Measurements from ENCODE around the gene PYDC1.

DNA sequence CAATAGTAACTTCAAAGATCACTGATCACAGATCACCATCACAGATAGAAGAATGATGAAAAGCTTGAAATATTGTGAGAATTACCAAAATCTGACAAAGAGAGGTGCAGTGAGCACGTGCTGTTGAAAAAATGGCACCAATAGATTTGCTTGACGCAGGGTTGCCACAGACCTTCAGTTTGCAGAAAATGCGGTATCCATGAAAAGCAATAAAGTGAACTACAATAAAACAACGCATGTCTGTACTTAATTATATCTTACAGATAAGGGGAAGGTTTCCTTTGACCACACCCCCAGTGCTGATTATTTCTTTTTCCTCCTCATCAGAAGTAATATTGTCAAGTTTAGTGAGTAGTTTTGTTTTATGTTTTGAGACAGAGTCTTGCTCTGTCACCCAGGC is 21.1 kb upstream of the PYDC1 start:
- TF ChIP-seq EZH2 (IDR thresholded peaks at IDR 0.05; ENCODE audit: low read length, missing control alignments): no peak
- TF ChIP-seq, protein P1, sequence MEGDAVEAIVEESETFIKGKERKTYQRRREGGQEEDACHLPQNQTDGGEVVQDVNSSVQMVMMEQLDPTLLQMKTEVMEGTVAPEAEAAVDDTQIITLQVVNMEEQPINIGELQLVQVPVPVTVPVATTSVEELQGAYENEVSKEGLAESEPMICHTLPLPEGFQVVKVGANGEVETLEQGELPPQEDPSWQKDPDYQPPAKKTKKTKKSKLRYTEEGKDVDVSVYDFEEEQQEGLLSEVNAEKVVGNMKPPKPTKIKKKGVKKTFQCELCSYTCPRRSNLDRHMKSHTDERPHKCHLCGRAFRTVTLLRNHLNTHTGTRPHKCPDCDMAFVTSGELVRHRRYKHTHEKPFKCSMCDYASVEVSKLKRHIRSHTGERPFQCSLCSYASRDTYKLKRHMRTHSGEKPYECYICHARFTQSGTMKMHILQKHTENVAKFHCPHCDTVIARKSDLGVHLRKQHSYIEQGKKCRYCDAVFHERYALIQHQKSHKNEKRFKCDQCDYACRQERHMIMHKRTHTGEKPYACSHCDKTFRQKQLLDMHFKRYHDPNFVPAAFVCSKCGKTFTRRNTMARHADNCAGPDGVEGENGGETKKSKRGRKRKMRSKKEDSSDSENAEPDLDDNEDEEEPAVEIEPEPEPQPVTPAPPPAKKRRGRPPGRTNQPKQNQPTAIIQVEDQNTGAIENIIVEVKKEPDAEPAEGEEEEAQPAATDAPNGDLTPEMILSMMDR (conservative IDR thresholded peaks at IDR 0.05 in 1 of 2, IDR thresholded peaks at IDR 0.05 in 1 of 2; ENCODE audit: low read depth in 1 of 2, low read length in 2 of 2): no peak
